ENCODE results near the gene TBX15. TPM values are rescaled to one million over a fixed set of nuclear protein-coding genes. Genes with fewer than 3 reads are reported as not detected.

TBX15 gene
- total RNA-seq, 1 donor from 2014 or later = 0.07 TPM

DNA sequence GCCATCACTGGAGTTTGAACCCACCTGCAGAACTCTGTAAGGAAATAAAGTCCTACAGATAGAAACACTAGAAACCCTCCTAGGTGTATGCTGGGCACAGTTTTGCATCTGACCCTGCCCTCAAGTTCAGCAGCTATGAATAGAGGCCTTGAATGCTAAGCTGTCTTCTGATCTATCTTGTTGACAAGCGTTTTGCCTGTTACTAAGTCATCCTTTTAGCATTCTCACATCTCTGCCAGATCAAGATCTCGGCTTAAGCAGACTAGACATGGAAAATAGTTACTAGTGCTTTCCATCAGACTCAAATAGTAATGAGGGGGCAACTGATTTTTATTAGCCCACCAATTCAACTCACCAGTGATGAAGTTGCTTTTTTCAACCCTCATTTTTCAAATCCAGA, 10.5 kb downstream of the TBX15 start:
- Histone ChIP-seq H3K9me3 (ENCODE audit: insufficient read depth, low read depth, low read length) (no peaks in the 10 kb centered on the region), H3K27me3 (ENCODE audit: insufficient read depth, low read length) (peaks cover 82% of the 10 kb centered on the region), H3K27ac (ENCODE audit: low read depth, low read length) (no peak overlapping the region), H3K4me3 (ENCODE audit: insufficient read depth, low read depth, low read length) (no peak overlapping the region), H4K20me1 (ENCODE audit: insufficient read depth, low read length) (peaks cover 8% of the 10 kb centered on the region), H3K9ac (ENCODE audit: low read length) (no peak overlapping the region), H3K4me2 (ENCODE audit: low read length) (no peak overlapping the region), H3K79me2 (ENCODE audit: insufficient read depth, low read length) (peaks cover 14% of the 10 kb centered on the region), H2AFZ (ENCODE audit: low read depth, low read length) (no peak overlapping the region), H3K36me3 (ENCODE audit: insufficient read depth, low read length) (no peaks in the 10 kb centered on the region), H3K4me1 (ENCODE audit: insufficient read depth, low read length) (peaks cover 8% of the 10 kb centered on the region)
- H3K27me3 Mint-ChIP-seq (ENCODE audit: low read depth, unreplicated experiment) = peaks cover 87% of the 10 kb centered on the region
- peaks cover 3% of the 10 kb centered on the region for H3K9me3 Mint-ChIP-seq (ENCODE audit: unreplicated experiment)
- no peak overlapping the region for H3K27ac Mint-ChIP-seq (ENCODE audit: unreplicated experiment)
- FAIRE-seq (no peak), DNase-seq (ENCODE audit: low read depth) (no peak)
- peaks cover 1% of the 10 kb centered on the region for H3K4me1 Mint-ChIP-seq (ENCODE audit: low read depth, unreplicated experiment)
- TF ChIP-seq, protein P1, sequence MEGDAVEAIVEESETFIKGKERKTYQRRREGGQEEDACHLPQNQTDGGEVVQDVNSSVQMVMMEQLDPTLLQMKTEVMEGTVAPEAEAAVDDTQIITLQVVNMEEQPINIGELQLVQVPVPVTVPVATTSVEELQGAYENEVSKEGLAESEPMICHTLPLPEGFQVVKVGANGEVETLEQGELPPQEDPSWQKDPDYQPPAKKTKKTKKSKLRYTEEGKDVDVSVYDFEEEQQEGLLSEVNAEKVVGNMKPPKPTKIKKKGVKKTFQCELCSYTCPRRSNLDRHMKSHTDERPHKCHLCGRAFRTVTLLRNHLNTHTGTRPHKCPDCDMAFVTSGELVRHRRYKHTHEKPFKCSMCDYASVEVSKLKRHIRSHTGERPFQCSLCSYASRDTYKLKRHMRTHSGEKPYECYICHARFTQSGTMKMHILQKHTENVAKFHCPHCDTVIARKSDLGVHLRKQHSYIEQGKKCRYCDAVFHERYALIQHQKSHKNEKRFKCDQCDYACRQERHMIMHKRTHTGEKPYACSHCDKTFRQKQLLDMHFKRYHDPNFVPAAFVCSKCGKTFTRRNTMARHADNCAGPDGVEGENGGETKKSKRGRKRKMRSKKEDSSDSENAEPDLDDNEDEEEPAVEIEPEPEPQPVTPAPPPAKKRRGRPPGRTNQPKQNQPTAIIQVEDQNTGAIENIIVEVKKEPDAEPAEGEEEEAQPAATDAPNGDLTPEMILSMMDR (IDR thresholded peaks at IDR 0.05; ENCODE audit: insufficient read depth, low read depth, low read length) = no peak
- no peak for TF ChIP-seq EZH2 (IDR thresholded peaks at IDR 0.05; ENCODE audit: insufficient read depth, low read length)
- no peaks in the 10 kb centered on the region for H3K36me3 Mint-ChIP-seq (ENCODE audit: low read depth, unreplicated experiment)
- no peak overlapping the region for H3K4me3 Mint-ChIP-seq (ENCODE audit: unreplicated experiment)

DNA sequence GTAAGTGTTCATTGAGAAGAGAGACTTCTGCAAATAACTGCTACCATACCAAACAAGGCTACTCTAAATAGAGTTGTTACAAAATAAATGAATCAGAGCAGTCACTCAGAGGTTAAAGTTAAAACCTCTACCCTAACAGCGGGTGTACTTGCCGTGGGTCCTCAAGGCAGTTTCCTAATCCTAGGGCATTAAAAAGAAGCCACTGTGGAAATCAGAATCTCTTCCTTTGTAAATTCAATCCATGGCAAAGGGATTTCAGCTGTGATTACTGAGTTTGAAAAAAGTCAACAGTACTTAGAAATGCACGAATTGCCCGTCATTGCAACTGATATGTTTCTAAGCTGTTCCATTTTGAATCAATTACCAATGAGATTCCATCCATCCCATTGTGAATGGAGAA, 13.5 kb downstream of the TBX15 start:
- Histone ChIP-seq H3K27ac (ENCODE audit: low read depth, low read length) (no peak overlapping the region), H3K79me2 (ENCODE audit: insufficient read depth, low read length) (no peaks in the 10 kb centered on the region), H3K27me3 (ENCODE audit: insufficient read depth, low read length) (peaks cover 56% of the 10 kb centered on the region), H3K4me3 (ENCODE audit: insufficient read depth, low read depth, low read length) (no peak overlapping the region), H3K4me1 (ENCODE audit: insufficient read depth, low read length) (peaks cover 8% of the 10 kb centered on the region), H2AFZ (ENCODE audit: low read depth, low read length) (no peak overlapping the region), H3K4me2 (ENCODE audit: low read length) (no peak overlapping the region), H3K36me3 (ENCODE audit: insufficient read depth, low read length) (no peaks in the 10 kb centered on the region), H4K20me1 (ENCODE audit: insufficient read depth, low read length) (peaks cover 8% of the 10 kb centered on the region), H3K9ac (ENCODE audit: low read length) (no peak overlapping the region), H3K9me3 (ENCODE audit: insufficient read depth, low read depth, low read length) (no peaks in the 10 kb centered on the region)
- no peak for FAIRE-seq
- DNase-seq (ENCODE audit: low read depth) = no peak
- H3K27ac Mint-ChIP-seq (ENCODE audit: unreplicated experiment) = no peak overlapping the region
- H3K4me3 Mint-ChIP-seq (ENCODE audit: unreplicated experiment) = no peak overlapping the region
- H3K36me3 Mint-ChIP-seq (ENCODE audit: low read depth, unreplicated experiment) = no peaks in the 10 kb centered on the region
- TF ChIP-seq EZH2 (IDR thresholded peaks at IDR 0.05; ENCODE audit: insufficient read depth, low read length) = no peak
- TF ChIP-seq, protein P1 (IDR thresholded peaks at IDR 0.05; ENCODE audit: insufficient read depth, low read depth, low read length) = no peak
- peaks cover 1% of the 10 kb centered on the region for H3K4me1 Mint-ChIP-seq (ENCODE audit: low read depth, unreplicated experiment)
- H3K9me3 Mint-ChIP-seq (ENCODE audit: unreplicated experiment) = no peaks in the 10 kb centered on the region
- H3K27me3 Mint-ChIP-seq (ENCODE audit: low read depth, unreplicated experiment) = peaks cover 82% of the 10 kb centered on the region

DNA sequence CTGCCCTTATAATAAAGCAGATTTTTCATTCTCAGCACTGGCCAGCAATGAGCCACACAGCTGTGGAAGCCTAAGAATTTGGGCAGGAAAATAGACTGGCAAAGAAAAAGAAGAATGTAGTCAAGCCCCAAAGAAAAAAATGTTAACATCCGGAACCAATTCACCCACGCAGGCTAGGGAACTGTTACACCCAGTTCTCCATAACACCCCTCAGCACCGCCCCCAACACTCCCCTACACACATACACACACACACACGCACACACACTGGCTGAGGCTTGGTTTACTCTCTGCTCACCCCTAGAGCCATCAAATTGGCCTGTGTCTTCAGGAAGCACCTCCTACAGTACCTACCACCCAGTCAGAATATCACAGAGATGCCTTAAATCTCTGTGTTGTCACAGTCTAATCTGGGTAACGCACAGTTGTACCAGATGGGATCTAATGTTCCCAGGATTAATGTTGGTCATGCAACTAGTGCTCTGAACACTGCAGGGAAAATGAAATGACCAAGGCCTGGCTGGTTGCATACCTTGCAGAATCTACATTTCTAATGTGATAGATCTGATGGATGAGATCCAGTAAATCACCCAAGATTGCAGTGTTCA, 14.5 kb downstream of the TBX15 start:
- H3K9me3 ChIP-seq (ENCODE audit: insufficient read depth, low read depth, low read length) = no peaks in the 10 kb centered on the region
- peaks cover 77% of the 10 kb centered on the region for H3K27me3 Mint-ChIP-seq (ENCODE audit: low read depth, unreplicated experiment)

More for the DNA sequence above, 14.5 kb downstream of the TBX15 start:
- H3K4me1 Mint-ChIP-seq (ENCODE audit: low read depth, unreplicated experiment) = no peaks in the 10 kb centered on the region
- no peaks in the 10 kb centered on the region for H3K36me3 Mint-ChIP-seq (ENCODE audit: low read depth, unreplicated experiment)
- FAIRE-seq (peak; percentile 54), DNase-seq (ENCODE audit: low read depth) (no peak)
- Histone ChIP-seq H3K79me2 (ENCODE audit: insufficient read depth, low read length) (no peaks in the 10 kb centered on the region), H3K4me3 (ENCODE audit: insufficient read depth, low read depth, low read length) (no peak overlapping the region), H2AFZ (ENCODE audit: low read depth, low read length) (no peak overlapping the region), H3K4me1 (ENCODE audit: insufficient read depth, low read length) (no peaks in the 10 kb centered on the region), H3K27me3 (ENCODE audit: insufficient read depth, low read length) (peaks cover 48% of the 10 kb centered on the region), H4K20me1 (ENCODE audit: insufficient read depth, low read length) (peaks cover 8% of the 10 kb centered on the region), H3K36me3 (ENCODE audit: insufficient read depth, low read length) (no peaks in the 10 kb centered on the region), H3K9ac (ENCODE audit: low read length) (no peak overlapping the region), H3K27ac (ENCODE audit: low read depth, low read length) (no peak overlapping the region), H3K4me2 (ENCODE audit: low read length) (no peak overlapping the region)
- TF ChIP-seq, protein P1 (IDR thresholded peaks at IDR 0.05; ENCODE audit: insufficient read depth, low read depth, low read length) = no peak
- TF ChIP-seq EZH2 (IDR thresholded peaks at IDR 0.05; ENCODE audit: insufficient read depth, low read length) = no peak
- no peak overlapping the region for H3K4me3 Mint-ChIP-seq (ENCODE audit: unreplicated experiment)
- H3K27ac Mint-ChIP-seq (ENCODE audit: unreplicated experiment) = no peak overlapping the region
- H3K9me3 Mint-ChIP-seq (ENCODE audit: unreplicated experiment) = no peaks in the 10 kb centered on the region

Data from astrocyte (in vitro differentiated cells and primary cell).